HL-60 (cell line): ENCODE results near the gene SMURF1.

Experiments
- DNase-seq, 2 experiments: peaks; one replicate each; pipeline ENCODE4 v3.0.0-alpha.2; 2010 to 2020; ENCODE audit warnings: low read depth in 1 of 2, low spot score in 1 of 2
- H3K27ac ChIP-seq: fragments of 250-450 bp; sonication (Bioruptor Pico); replicated peaks from 2 replicates; pipeline ENCODE4 v1.5.1; 2020; ENCODE audit warnings: mild to moderate bottlenecking, moderate library complexity
- H3K27me3 ChIP-seq: fragments of 250-450 bp; sonication (Bioruptor Pico); 2 replicates; pipeline ENCODE4 v1.5.1; 2021; ENCODE audit warnings: mild to moderate bottlenecking, moderate library complexity; ENCODE audit not compliant: insufficient read depth, poor library complexity, severe bottlenecking
- H3K4me3 ChIP-seq: replicated peaks from 2 replicates; pipeline ENCODE4 v1.5.1; 2011; ENCODE audit warnings: mild to moderate bottlenecking, control low read depth, low read length; ENCODE audit not compliant: insufficient read depth
- CTCF ChIP-seq: IDR thresholded peaks from one replicate; pipeline ENCODE4 v1.5.1; 2011; ENCODE audit warnings: low read length, control low read depth, inconsistent platforms; ENCODE audit not compliant: insufficient read depth
- GABPA ChIP-seq: IDR thresholded peaks from 2 replicates; pipeline ENCODE4 v1.6.1; 2012; ENCODE audit warnings: low read depth
- POLR2AphosphoS5 ChIP-seq: IDR thresholded peaks from 2 replicates; pipeline ENCODE4 v1.6.1; 2012; ENCODE audit warnings: low read depth
- SPI1 ChIP-seq: IDR thresholded peaks from 2 replicates; pipeline ENCODE4 v1.6.1; 2012; ENCODE audit warnings: low read depth, mild to moderate bottlenecking, borderline replicate concordance
- TF ChIP-seq, protein P1 (sequence below): IDR thresholded peaks from 2 replicates; pipeline ENCODE4 v1.6.1; 2012; ENCODE audit warnings: low read depth; ENCODE audit not compliant: insufficient replicate concordance

Gene SMURF1

DNA sequence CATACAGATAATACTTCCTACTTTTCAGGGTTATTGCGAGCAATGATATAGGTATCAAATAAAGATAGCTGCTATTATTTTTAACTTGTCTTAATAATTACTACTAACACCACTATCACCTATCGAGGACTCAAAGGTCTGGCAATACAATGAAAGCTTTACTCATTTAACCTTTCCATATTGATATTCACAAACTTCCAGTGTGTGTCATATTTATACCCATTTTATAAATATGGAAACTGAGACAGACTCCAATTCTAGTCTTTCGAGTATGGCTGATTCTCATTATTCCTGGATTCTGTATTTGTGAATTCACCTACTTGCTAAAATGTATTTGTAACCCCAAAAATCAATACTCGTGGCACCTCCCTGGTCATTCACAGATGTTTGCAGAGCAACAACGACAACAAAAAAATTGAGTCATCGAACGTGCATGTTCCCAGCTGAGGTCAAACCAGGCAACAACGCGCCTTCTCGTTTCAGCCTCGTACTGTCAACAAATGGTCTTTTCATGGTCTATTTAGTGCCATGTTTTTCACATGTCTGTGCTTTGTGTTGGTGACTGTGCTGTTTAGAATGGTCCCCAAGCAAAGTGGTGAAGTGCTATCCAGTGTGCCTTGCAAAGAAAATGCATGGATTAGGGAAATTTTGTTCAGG is 51.7 kb downstream of the SMURF1 start:
- DNase-seq: no peak

DNA sequence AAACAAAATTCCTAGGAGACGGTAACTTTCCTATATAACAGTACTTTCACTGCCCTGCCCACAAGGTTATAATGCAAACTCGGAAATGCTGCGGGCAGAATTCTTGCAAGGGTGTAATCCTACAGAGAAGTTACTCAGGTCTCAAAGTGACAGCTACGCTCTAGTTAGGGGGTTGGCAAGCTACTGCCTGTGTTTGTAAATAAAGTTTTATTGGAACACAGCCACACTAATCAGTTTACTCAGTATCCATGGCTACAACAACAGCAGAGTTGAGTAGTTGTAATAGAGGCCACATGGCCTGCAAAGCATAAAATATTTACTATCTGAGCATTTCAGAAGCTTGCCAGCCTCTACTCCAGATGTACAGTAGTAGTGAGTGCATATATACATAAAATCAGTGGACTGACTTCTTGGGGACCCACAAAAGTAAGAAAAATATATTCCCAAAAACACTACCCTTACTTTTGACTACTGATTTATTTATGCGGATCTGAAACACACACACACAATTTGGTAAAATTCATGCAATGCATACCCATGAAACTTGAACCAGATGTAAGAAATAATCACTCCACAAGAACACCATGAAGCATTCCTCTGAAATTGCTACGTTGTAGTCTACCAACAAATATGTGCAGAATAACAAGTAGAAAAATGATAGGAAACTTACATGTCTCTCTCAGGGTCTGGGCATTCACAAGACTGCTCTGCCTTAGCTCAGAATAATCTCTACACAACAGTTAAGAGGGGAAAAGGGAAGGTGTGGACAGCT is 53.0 kb downstream of the SMURF1 start:
- TF ChIP-seq POLR2AphosphoS5 (no peak), SPI1 (no peak), GABPA (no peak)
- TF ChIP-seq, protein P1, sequence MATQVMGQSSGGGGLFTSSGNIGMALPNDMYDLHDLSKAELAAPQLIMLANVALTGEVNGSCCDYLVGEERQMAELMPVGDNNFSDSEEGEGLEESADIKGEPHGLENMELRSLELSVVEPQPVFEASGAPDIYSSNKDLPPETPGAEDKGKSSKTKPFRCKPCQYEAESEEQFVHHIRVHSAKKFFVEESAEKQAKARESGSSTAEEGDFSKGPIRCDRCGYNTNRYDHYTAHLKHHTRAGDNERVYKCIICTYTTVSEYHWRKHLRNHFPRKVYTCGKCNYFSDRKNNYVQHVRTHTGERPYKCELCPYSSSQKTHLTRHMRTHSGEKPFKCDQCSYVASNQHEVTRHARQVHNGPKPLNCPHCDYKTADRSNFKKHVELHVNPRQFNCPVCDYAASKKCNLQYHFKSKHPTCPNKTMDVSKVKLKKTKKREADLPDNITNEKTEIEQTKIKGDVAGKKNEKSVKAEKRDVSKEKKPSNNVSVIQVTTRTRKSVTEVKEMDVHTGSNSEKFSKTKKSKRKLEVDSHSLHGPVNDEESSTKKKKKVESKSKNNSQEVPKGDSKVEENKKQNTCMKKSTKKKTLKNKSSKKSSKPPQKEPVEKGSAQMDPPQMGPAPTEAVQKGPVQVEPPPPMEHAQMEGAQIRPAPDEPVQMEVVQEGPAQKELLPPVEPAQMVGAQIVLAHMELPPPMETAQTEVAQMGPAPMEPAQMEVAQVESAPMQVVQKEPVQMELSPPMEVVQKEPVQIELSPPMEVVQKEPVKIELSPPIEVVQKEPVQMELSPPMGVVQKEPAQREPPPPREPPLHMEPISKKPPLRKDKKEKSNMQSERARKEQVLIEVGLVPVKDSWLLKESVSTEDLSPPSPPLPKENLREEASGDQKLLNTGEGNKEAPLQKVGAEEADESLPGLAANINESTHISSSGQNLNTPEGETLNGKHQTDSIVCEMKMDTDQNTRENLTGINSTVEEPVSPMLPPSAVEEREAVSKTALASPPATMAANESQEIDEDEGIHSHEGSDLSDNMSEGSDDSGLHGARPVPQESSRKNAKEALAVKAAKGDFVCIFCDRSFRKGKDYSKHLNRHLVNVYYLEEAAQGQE: no peak
- H3K4me3 ChIP-seq: no peak overlapping the region
- no peak for DNase-seq
- H3K27me3 ChIP-seq: no peaks in the 10 kb centered on the region
- H3K27ac ChIP-seq: no peak overlapping the region

More for the DNA sequence above, 51.7 kb downstream of the SMURF1 start:
- H3K27ac ChIP-seq: no peak overlapping the region
- TF ChIP-seq CTCF (no peak), SPI1 (no peak), GABPA (no peak), POLR2AphosphoS5 (no peak)
- TF ChIP-seq, protein P1: no peak
- no peaks in the 10 kb centered on the region for H3K27me3 ChIP-seq
- no peak overlapping the region for H3K4me3 ChIP-seq

GRCh38 chr7:99089914-99090629 is 53.8 kb downstream of the SMURF1 start:
- H3K4me3 ChIP-seq: no peak overlapping the region
- DNase-seq: no peak
- TF ChIP-seq, protein P1: no peak
- TF ChIP-seq POLR2AphosphoS5 (no peak), SPI1 (no peak)
- H3K27me3 ChIP-seq: no peaks in the 10 kb centered on the region
- no peak overlapping the region for H3K27ac ChIP-seq
